Measurements from ENCODE around the gene USP15. TPM values are rescaled to one million over a fixed set of nuclear protein-coding genes. Genes with fewer than 3 reads are reported as not detected.

USP15 gene
- total RNA-seq, 1 donor from 2014 or later, result 55.0 TPM

- intact Hi-C loops (cut with DNase I), result no loop called here
- ATAC-seq (ENCODE audit: poor library complexity) (no peak), DNase-seq (no peak)
Measured at GRCh38 chr12:62252576-62252975, 7.6 kb upstream of the USP15 start.

- ATAC-seq (ENCODE audit: poor library complexity) (no peak), DNase-seq (no peak)
- intact Hi-C loops (cut with DNase I), result no loop called here
Measured at GRCh38 chr12:62254967-62255366, 5.2 kb upstream of the USP15 start.

GRCh38 chr12:62256408-62257096 lies 3.7 kb upstream of the USP15 start:
- DNase-seq (no peak), ATAC-seq (ENCODE audit: poor library complexity) (no peak)
- intact Hi-C loops (cut with DNase I), result no loop called here

- intact Hi-C loops (cut with DNase I), result no loop called here
- DNase-seq (no peak), ATAC-seq (ENCODE audit: poor library complexity) (no peak)
Measured at GRCh38 chr12:62258231-62258630, 2.0 kb upstream of the USP15 start.

GRCh38 chr12:62258941-62259630 lies 1.1 kb upstream of the USP15 start:
- ATAC-seq (ENCODE audit: poor library complexity) (peak; percentile 14), DNase-seq (no peak)
- intact Hi-C loops (cut with DNase I), result no loop called here

- DNase-seq, result no peak
- intact Hi-C loops (cut with DNase I), result no loop called here
- ATAC-seq (ENCODE audit: poor library complexity), result peak; percentile 52
Measured at GRCh38 chr12:62259631-62259992, 592 bp upstream of the USP15 start.

GRCh38 chr12:62260733-62261683 lies 804 bp downstream of the USP15 start:
- ATAC-seq (ENCODE audit: poor library complexity) (peak; percentile 38), DNase-seq (peak; percentile 57)
- intact Hi-C loops (cut with DNase I), result no loop called here

GRCh38 chr12:62261876-62262517 lies 1.8 kb downstream of the USP15 start:
- DNase-seq (no peak), ATAC-seq (ENCODE audit: poor library complexity) (no peak)
- intact Hi-C loops (cut with DNase I), result no loop called here

GRCh38 chr12:62263232-62263631 lies 3.0 kb downstream of the USP15 start:
- no peak for DNase-seq
- ATAC-seq (ENCODE audit: poor library complexity), result no peak
- intact Hi-C loops (cut with DNase I), result no loop called here

- intact Hi-C loops (cut with DNase I), result no loop called here
- ATAC-seq (ENCODE audit: poor library complexity) (no peak), DNase-seq (no peak)
Measured at GRCh38 chr12:62263966-62264365, 3.8 kb downstream of the USP15 start.

- DNase-seq (no peak), ATAC-seq (ENCODE audit: poor library complexity) (no peak)
- intact Hi-C loops (cut with DNase I), result no loop called here
Measured at GRCh38 chr12:62264706-62265105, 4.5 kb downstream of the USP15 start.

GRCh38 chr12:62265511-62265910 lies 5.3 kb downstream of the USP15 start:
- intact Hi-C loops (cut with DNase I), result no loop called here
- DNase-seq (no peak), ATAC-seq (ENCODE audit: poor library complexity) (no peak)

- intact Hi-C loops (cut with DNase I), result no loop called here
- ATAC-seq (ENCODE audit: poor library complexity) (no peak), DNase-seq (no peak)
Measured at GRCh38 chr12:62267026-62267425, 6.8 kb downstream of the USP15 start.

GRCh38 chr12:62267480-62267879 lies 7.3 kb downstream of the USP15 start:
- intact Hi-C loops (cut with DNase I), result no loop called here
- ATAC-seq (ENCODE audit: poor library complexity) (no peak), DNase-seq (no peak)

- no peak for ATAC-seq (ENCODE audit: poor library complexity)
- no peak for DNase-seq
- intact Hi-C loops (cut with DNase I), result no loop called here
Measured at GRCh38 chr12:62268956-62269355, 8.8 kb downstream of the USP15 start.

- intact Hi-C loops (cut with DNase I), result no loop called here
- ATAC-seq (ENCODE audit: poor library complexity), result no peak
- no peak for DNase-seq
Measured at GRCh38 chr12:62269464-62270228, 9.4 kb downstream of the USP15 start.

- ATAC-seq (ENCODE audit: poor library complexity) (no peak), DNase-seq (no peak)
- intact Hi-C loops (cut with DNase I), result no loop called here
Measured at GRCh38 chr12:62270384-62270783, 10.2 kb downstream of the USP15 start.

GRCh38 chr12:62270872-62271271 lies 10.7 kb downstream of the USP15 start:
- intact Hi-C loops (cut with DNase I), result no loop called here
- DNase-seq (no peak), ATAC-seq (ENCODE audit: poor library complexity) (no peak)
